ENCODE data around the gene ZNF331.

Gene ZNF331

GRCh38 chr19:53571339-53571738 lies 33.4 kb downstream of the ZNF331 start:
- DNase-seq (ENCODE audit: low spot score), result no peak

GRCh38 chr19:53576941-53577653 lies 39.2 kb downstream of the ZNF331 start:
- DNase-seq (ENCODE audit: low spot score), result no peak

- no peak for DNase-seq (ENCODE audit: low spot score)
Measured at GRCh38 chr19:53577968-53578367, 40.0 kb downstream of the ZNF331 start.

- no peak for DNase-seq (ENCODE audit: low spot score)
Measured at GRCh38 chr19:53579518-53579917, 41.6 kb downstream of the ZNF331 start.

GRCh38 chr19:53580871-53581835 lies 43.2 kb downstream of the ZNF331 start:
- DNase-seq (ENCODE audit: low spot score), result no peak

- DNase-seq (ENCODE audit: low spot score), result no peak
Measured at GRCh38 chr19:53581871-53582279, 43.9 kb downstream of the ZNF331 start.

GRCh38 chr19:53583181-53583580 lies 45.2 kb downstream of the ZNF331 start:
- DNase-seq (ENCODE audit: low spot score), result no peak

GRCh38 chr19:53586277-53586691 lies 48.3 kb downstream of the ZNF331 start:
- DNase-seq (ENCODE audit: low spot score), result no peak

GRCh38 chr19:53594811-53595509 lies 57.0 kb downstream of the ZNF331 start:
- DNase-seq (ENCODE audit: low spot score), result no peak

- no peak for DNase-seq (ENCODE audit: low spot score)
Measured at GRCh38 chr19:53595510-53595867, 57.5 kb downstream of the ZNF331 start.

- DNase-seq (ENCODE audit: low spot score), result no peak
Measured at GRCh38 chr19:53596056-53596455, 58.1 kb downstream of the ZNF331 start.

- no peak for DNase-seq (ENCODE audit: low spot score)
Measured at GRCh38 chr19:53597023-53597422, 59.1 kb downstream of the ZNF331 start.

- DNase-seq (ENCODE audit: low spot score), result no peak
Measured at GRCh38 chr19:53598361-53598760, 60.4 kb downstream of the ZNF331 start.

GRCh38 chr19:53600217-53600616 lies 62.3 kb downstream of the ZNF331 start:
- no peak for DNase-seq (ENCODE audit: low spot score)

- DNase-seq (ENCODE audit: low spot score), result no peak
Measured at GRCh38 chr19:53606031-53606430, 68.1 kb downstream of the ZNF331 start.

GRCh38 chr19:53608381-53608780 lies 70.4 kb downstream of the ZNF331 start:
- no peak for DNase-seq (ENCODE audit: low spot score)

- no peak for DNase-seq (ENCODE audit: low spot score)
Measured at GRCh38 chr19:53612762-53613526, 75.0 kb downstream of the ZNF331 start.

- DNase-seq (ENCODE audit: low spot score), result no peak
Measured at GRCh38 chr19:53621885-53622740, 84.2 kb downstream of the ZNF331 start.

- DNase-seq (ENCODE audit: low spot score), result no peak
Measured at GRCh38 chr19:53624771-53625545, 87.0 kb downstream of the ZNF331 start.

- DNase-seq (ENCODE audit: low spot score), result no peak
Measured at GRCh38 chr19:53626486-53626885, 88.5 kb downstream of the ZNF331 start.
